SK-N-SH (cell line): ENCODE data around the gene THAP3.
"Not testable (repeated sequence)": the region's sequence is repeated elsewhere in the genome, so short reads cannot be mapped to it uniquely, and the experiment has no call there.

Source experiments
- TF ChIP-seq, protein P1 (sequence below): IDR thresholded peaks from 2 replicates; pipeline ENCODE4 v1.4.0; 2012; ENCODE audit warnings: low read depth
- TF ChIP-seq, protein P2 (sequence below): fragments of 200-600 bp; sonication (generic); IDR thresholded peaks from 2 replicates; pipeline ENCODE4 v1.6.1; 2017; ENCODE audit warnings: antibody characterized with exemption, mild to moderate bottlenecking, moderate library complexity

DNA sequence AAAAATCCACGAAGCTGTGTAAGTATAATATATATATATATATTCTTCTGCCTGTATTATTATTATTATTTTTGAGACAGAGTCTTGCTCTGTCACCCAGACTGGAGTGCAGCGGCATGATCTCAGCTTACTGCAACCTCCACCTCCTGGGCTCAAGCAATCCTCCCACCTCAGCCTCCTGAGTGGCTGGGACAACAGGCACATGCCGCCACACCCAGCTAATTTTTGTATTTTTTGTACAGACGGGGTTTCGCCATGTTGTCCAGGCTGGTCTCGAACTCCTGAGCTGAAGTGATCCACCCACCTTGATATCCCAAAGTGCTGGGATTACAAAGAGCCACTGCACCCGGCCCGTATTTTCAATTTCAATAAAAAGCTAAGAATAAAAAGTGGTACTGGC is 24.7 kb upstream of the THAP3 start:
- TF ChIP-seq, protein P1, sequence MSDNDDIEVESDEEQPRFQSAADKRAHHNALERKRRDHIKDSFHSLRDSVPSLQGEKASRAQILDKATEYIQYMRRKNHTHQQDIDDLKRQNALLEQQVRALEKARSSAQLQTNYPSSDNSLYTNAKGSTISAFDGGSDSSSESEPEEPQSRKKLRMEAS, result not testable (repeated sequence)
- TF ChIP-seq, protein P2, sequence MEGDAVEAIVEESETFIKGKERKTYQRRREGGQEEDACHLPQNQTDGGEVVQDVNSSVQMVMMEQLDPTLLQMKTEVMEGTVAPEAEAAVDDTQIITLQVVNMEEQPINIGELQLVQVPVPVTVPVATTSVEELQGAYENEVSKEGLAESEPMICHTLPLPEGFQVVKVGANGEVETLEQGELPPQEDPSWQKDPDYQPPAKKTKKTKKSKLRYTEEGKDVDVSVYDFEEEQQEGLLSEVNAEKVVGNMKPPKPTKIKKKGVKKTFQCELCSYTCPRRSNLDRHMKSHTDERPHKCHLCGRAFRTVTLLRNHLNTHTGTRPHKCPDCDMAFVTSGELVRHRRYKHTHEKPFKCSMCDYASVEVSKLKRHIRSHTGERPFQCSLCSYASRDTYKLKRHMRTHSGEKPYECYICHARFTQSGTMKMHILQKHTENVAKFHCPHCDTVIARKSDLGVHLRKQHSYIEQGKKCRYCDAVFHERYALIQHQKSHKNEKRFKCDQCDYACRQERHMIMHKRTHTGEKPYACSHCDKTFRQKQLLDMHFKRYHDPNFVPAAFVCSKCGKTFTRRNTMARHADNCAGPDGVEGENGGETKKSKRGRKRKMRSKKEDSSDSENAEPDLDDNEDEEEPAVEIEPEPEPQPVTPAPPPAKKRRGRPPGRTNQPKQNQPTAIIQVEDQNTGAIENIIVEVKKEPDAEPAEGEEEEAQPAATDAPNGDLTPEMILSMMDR, result not testable (repeated sequence)
